B cell (primary cell): ENCODE results near the gene PPP2R2C. TPM values are rescaled to one million over a fixed set of nuclear protein-coding genes. Genes with fewer than 3 reads are reported as not detected.

ENCODE experiments used
- ATAC-seq: fragments of 200-7000 bp; cut with Tn5 transposase; one replicate; pipeline ENCODE4 v1.10.0; 2021; ENCODE audit warnings: low read depth, mild to moderate bottlenecking, moderate number of reproducible peaks, moderate library complexity
- CTCF ChIA-PET: fragments of 350-600 bp; sonication (Branson Sonifier 250); formaldehyde crosslinking; loops from one replicate; lab custom pipeline; 2021; ENCODE audit warnings: antibody characterized with exemption, inconsistent platforms; lab: Charles Lee
- POLR2A ChIA-PET: fragments of 350-600 bp; sonication (Branson Sonifier 250); formaldehyde crosslinking; loops from one replicate; lab custom pipeline; 2021; ENCODE audit warnings: antibody characterized with exemption; lab: Charles Lee
- DNase-seq: peaks from one replicate; pipeline ENCODE4 v3.0.0; 2013
- H2AFZ ChIP-seq: 2 replicates; pipeline ENCODE4 v1.6.1; 2012; ENCODE audit warnings: mild to moderate bottlenecking, low read depth, low read length; ENCODE audit not compliant: insufficient read depth, poor library complexity, severe bottlenecking
- H3K27ac ChIP-seq, 2 donors: 1 replicate in 1 of 2; 2 replicates in 1 of 2; pipeline ENCODE4 v1.5.1; 2012 to 2013; ENCODE audit warnings: low read length in 2 of 2, mild to moderate bottlenecking in 2 of 2, moderate library complexity in 1 of 2
- H3K27me3 ChIP-seq, 4 experiments: fragments of 200-600 bp in 1 of 4; sonication (generic) in 1 of 4; replicated peaks in 1 of 4; 1 replicate in 2 of 4; 2 replicates in 2 of 4; pipeline versions ENCODE4 v1.6.1 to v1.7.0; 2013 to 2016; ENCODE audit warnings: low read length in 3 of 4, mild to moderate bottlenecking in 2 of 4, mixed read lengths in 1 of 4, moderate library complexity in 1 of 4; ENCODE audit not compliant: insufficient read depth in 4 of 4, control insufficient read depth in 3 of 4; ENCODE audit errors: control extremely low read depth in 1 of 4
- H3K36me3 ChIP-seq, 2 experiments: replicated peaks in 1 of 2; 1 replicate in 1 of 2; 2 replicates in 1 of 2; pipeline versions ENCODE4 v1.6.1 to v1.7.1; 2013; ENCODE audit warnings: low read length in 1 of 2; ENCODE audit not compliant: insufficient read depth in 2 of 2, control insufficient read depth in 1 of 2; ENCODE audit errors: control extremely low read depth in 1 of 2, extremely low read depth in 1 of 2
- H3K4me1 ChIP-seq, 2 donors: fragments of 200-600 bp in 1 of 2; sonication (generic) in 1 of 2; 1 replicate in 1 of 2; 2 replicates in 1 of 2; pipeline versions ENCODE4 v1.5.1 to v1.6.1; 2013 to 2017; ENCODE audit warnings: low read length in 2 of 2; ENCODE audit not compliant: control insufficient read depth in 2 of 2, insufficient read depth in 2 of 2
- H3K4me2 ChIP-seq: replicated peaks from 2 replicates; pipeline ENCODE3; 2012; ENCODE audit warnings: mild to moderate bottlenecking, low read depth, low read length; ENCODE audit not compliant: poor library complexity, severe bottlenecking
- H3K4me3 ChIP-seq, 5 experiments: fragments of 200-600 bp in 1 of 5; sonication (generic) in 1 of 5; 1 replicate in 3 of 5; 2 replicates in 2 of 5; pipeline versions ENCODE4 v1.5.1 to v1.7.0; 2011 to 2016; ENCODE audit warnings: low read length in 4 of 5, mild to moderate bottlenecking in 4 of 5, low read depth in 2 of 5, control low read depth in 1 of 5, moderate library complexity in 1 of 5; ENCODE audit not compliant: insufficient read depth in 1 of 5; ENCODE audit errors: control extremely low read depth in 1 of 5, extremely low read depth in 1 of 5
- H3K79me2 ChIP-seq: fragments of 200-600 bp; sonication (generic); one replicate; pipeline ENCODE4 v1.6.0; 2016; ENCODE audit warnings: low read length; ENCODE audit not compliant: control insufficient read depth, insufficient read depth
- H3K9ac ChIP-seq: fragments of 200-600 bp; sonication (generic); 2 replicates; pipeline ENCODE4 v1.6.1; 2017; ENCODE audit warnings: mild to moderate bottlenecking, low read length, moderate library complexity
- H3K9me3 ChIP-seq, 3 donors: one replicate each; pipeline versions ENCODE4 v1.6.1 to v1.7.1; 2013; ENCODE audit warnings: low read length in 2 of 3; ENCODE audit not compliant: control insufficient read depth in 2 of 3, insufficient read depth in 1 of 3; ENCODE audit errors: control extremely low read depth in 1 of 3
- H4K20me1 ChIP-seq: 2 replicates; pipeline ENCODE4 v1.6.0; 2012; ENCODE audit warnings: mild to moderate bottlenecking, low read length; ENCODE audit not compliant: insufficient read depth, control insufficient read depth, poor library complexity, severe bottlenecking
- H3K27ac Mint-ChIP-seq: one replicate; pipeline ENCODE4 v1.8.0; 2021; ENCODE audit warnings: mixed read lengths
- H3K27me3 Mint-ChIP-seq: one replicate; pipeline ENCODE4 v1.8.0; 2021; ENCODE audit warnings: mixed read lengths
- H3K4me1 Mint-ChIP-seq: one replicate; pipeline ENCODE4 v1.8.0; 2021; ENCODE audit warnings: mixed read lengths
- H3K4me3 Mint-ChIP-seq: one replicate; pipeline ENCODE4 v1.8.0; 2021; ENCODE audit warnings: mixed read lengths
- H3K9me3 Mint-ChIP-seq: one replicate; pipeline ENCODE4 v1.8.0; 2022; ENCODE audit warnings: mixed read lengths; ENCODE audit not compliant: insufficient read depth
- CTCF ChIP-seq: fragments of 200-600 bp; IDR thresholded peaks from one replicate; pipeline ENCODE4 v1.8.0; 2022; ENCODE audit warnings: antibody characterized with exemption, mild to moderate bottlenecking
- EZH2 ChIP-seq: IDR thresholded peaks from 2 replicates; pipeline ENCODE4 v1.6.1; 2012; ENCODE audit warnings: borderline replicate concordance, low read depth, mild to moderate bottlenecking, moderate library complexity, low read length; ENCODE audit not compliant: insufficient read depth, poor library complexity, severe bottlenecking
- WGBS: methylation state at CpG from one replicate; pipeline ENCODE4 v1.1.5; 2013; ENCODE audit warnings: missing lambda C conversion rate; ENCODE audit not compliant: insufficient coverage; 5-methylcytosine and 5-hydroxymethylcytosine counted together
- intact Hi-C: fragments of 100-400 bp; cut with micrococcal nuclease; formaldehyde crosslinking; loops from one replicate; pipeline ENCODE4 v1.10.0; 2022
- polyA plus RNA-seq: library from polyadenylated mRNA; depleted of rRNA; stranded (reverse); fragments of >200 nt; gene quantifications from 2 replicates; pipeline ENCODE4 v1.2.3, GENCODE V29; 2012
- total RNA-seq, 2 donors: library from RNA; stranded (reverse); fragments of 120-200 nt in 1 of 2; gene quantifications; 1 replicate in 1 of 2; 2 replicates in 1 of 2; pipeline versions ENCODE4 v1.2.3 to v1.2.4, GENCODE V29; 2013 to 2022

The PPP2R2C gene
- total and polyA plus RNA-seq, 2 donors (not counting 1 experiment from before 2014, with no cell fraction given) = not detected

DNA sequence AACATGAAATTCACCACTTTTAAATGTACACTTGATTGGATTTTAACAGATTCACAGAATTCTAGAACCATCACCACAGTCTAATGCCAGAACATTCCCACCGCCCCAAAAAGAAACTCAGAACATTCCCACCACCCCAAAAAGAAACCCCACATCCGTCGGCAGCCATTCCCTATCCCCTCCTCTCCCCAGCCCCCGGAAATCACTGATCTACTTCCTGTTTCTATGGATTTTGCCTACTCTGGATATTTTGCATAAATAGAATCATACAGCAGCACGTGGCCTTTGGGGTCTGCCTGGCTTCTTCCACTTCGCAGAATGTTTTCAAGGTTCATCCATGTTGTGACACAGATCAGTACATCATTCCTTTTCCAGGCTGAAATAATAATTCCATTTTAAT lies 79.3 kb downstream of the PPP2R2C start:
- 69% methylated on average over 6 of the region's 6 CpGs for WGBS
- Histone ChIP-seq H3K9ac (no peak overlapping the region), H3K36me3 (no peaks in the 10 kb centered on the region), H3K4me2 (no peak overlapping the region), H3K27ac (no peak overlapping the region), H3K4me3 (no peak overlapping the region), H3K9me3 (peaks cover 0 to 11% (median 0%) of the 10 kb centered on the region in 3 donors), H4K20me1 (no peaks in the 10 kb centered on the region), H3K4me1 (no peaks in the 10 kb centered on the region), H3K27me3 (no peaks in the 10 kb centered on the region), H2AFZ (no peak overlapping the region), H3K79me2 (no peaks in the 10 kb centered on the region)
- Mint-ChIP-seq H3K9me3 (no peaks in the 10 kb centered on the region), H3K4me3 (no peak overlapping the region), H3K27ac (no peak overlapping the region), H3K27me3 (peaks cover 19% of the 10 kb centered on the region), H3K4me1 (no peaks in the 10 kb centered on the region)
- ATAC-seq (no peak), DNase-seq (no peak)
- ChIA-PET POLR2A (no interaction called here), CTCF (no interaction called here)
- intact Hi-C loops = no loop called here
- TF ChIP-seq EZH2 = no peak
- TF ChIP-seq CTCF = no peak

- no peak overlapping the region for H3K27ac Mint-ChIP-seq
- Histone ChIP-seq H3K79me2 (no peaks in the 10 kb centered on the region), H3K4me3 (no peak overlapping the region), H4K20me1 (no peaks in the 10 kb centered on the region), H3K9ac (no peak overlapping the region), H2AFZ (no peak overlapping the region), H3K27ac (no peak overlapping the region), H3K27me3 (no peaks in the 10 kb centered on the region), H3K4me2 (no peak overlapping the region), H3K4me1 (no peaks in the 10 kb centered on the region), H3K36me3 (no peaks in the 10 kb centered on the region), H3K9me3 (peaks cover 0 to 10% (median 0%) of the 10 kb centered on the region in 3 donors)
- no peak for TF ChIP-seq CTCF
- TF ChIP-seq EZH2 = no peak
- no peaks in the 10 kb centered on the region for H3K9me3 Mint-ChIP-seq
- no peak for DNase-seq
- WGBS = 77% methylated on average over 6 of the region's 7 CpGs
- no peak for ATAC-seq
- no peaks in the 10 kb centered on the region for H3K4me1 Mint-ChIP-seq
- intact Hi-C loops = no loop called here
- peaks cover 16% of the 10 kb centered on the region for H3K27me3 Mint-ChIP-seq
- no peak overlapping the region for H3K4me3 Mint-ChIP-seq
- ChIA-PET POLR2A (no interaction called here), CTCF (no interaction called here)
Measured at GRCh38 chr4:6392407-6392806, 80.0 kb downstream of the PPP2R2C start.
